ENCODE data around the gene SH2D3C.

DNA sequence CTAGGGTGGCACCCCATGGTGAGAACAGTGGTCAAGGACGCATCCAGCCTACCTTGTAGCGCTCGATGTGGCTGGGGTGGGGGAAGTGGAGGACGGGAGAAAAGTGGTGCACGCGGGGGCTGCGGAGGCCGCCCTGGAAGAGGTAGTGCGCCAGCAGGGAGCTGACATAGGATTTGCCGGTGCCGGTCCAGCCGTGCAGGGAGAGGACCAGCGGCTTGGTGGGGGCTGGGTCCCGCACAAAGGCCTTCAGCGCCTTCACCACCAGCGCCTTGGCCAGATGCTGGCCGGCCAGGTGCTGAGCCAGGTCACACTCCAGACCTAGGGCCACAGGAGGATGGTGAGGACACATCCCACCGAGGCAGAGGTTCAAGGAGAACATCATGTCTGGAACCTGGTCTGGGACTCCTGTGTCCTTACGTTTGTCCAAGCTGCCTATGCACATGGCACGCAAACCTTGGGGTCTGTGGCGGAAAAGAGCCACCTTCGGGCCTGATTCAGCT, 44.2 kb downstream of the SH2D3C start:
- TF ChIP-seq CTCF (tag by site-specific recombination; IDR thresholded peaks at IDR 0.05) (no peak; the same call in 1 of the 2 replicates), TCF7L2 (IDR thresholded peaks at IDR 0.05; ENCODE audit: borderline replicate concordance, low read depth, low read length) (no peak), ATF2 (tag by site-specific recombination; IDR thresholded peaks at IDR 0.05; ENCODE audit: low read depth) (no peak), GLI4 (tag by site-specific recombination; IDR thresholded peaks at IDR 0.05) (no peak), MYNN (tag by site-specific recombination; IDR thresholded peaks at IDR 0.05; ENCODE audit: borderline replicate concordance) (no peak), YY1 (tag by site-specific recombination; IDR thresholded peaks at IDR 0.05) (no peak), ZNF76 (tag by site-specific recombination; IDR thresholded peaks at IDR 0.05; ENCODE audit: borderline replicate concordance, low read depth) (no peak), ZBTB20 (tag by site-specific recombination; IDR thresholded peaks at IDR 0.05) (no peak), SALL2 (tag by site-specific recombination; IDR thresholded peaks at IDR 0.05; ENCODE audit: borderline replicate concordance) (no peak), ZSCAN30 (tag by site-specific recombination; IDR thresholded peaks at IDR 0.05) (no peak)
- TF ChIP-seq, protein P1, sequence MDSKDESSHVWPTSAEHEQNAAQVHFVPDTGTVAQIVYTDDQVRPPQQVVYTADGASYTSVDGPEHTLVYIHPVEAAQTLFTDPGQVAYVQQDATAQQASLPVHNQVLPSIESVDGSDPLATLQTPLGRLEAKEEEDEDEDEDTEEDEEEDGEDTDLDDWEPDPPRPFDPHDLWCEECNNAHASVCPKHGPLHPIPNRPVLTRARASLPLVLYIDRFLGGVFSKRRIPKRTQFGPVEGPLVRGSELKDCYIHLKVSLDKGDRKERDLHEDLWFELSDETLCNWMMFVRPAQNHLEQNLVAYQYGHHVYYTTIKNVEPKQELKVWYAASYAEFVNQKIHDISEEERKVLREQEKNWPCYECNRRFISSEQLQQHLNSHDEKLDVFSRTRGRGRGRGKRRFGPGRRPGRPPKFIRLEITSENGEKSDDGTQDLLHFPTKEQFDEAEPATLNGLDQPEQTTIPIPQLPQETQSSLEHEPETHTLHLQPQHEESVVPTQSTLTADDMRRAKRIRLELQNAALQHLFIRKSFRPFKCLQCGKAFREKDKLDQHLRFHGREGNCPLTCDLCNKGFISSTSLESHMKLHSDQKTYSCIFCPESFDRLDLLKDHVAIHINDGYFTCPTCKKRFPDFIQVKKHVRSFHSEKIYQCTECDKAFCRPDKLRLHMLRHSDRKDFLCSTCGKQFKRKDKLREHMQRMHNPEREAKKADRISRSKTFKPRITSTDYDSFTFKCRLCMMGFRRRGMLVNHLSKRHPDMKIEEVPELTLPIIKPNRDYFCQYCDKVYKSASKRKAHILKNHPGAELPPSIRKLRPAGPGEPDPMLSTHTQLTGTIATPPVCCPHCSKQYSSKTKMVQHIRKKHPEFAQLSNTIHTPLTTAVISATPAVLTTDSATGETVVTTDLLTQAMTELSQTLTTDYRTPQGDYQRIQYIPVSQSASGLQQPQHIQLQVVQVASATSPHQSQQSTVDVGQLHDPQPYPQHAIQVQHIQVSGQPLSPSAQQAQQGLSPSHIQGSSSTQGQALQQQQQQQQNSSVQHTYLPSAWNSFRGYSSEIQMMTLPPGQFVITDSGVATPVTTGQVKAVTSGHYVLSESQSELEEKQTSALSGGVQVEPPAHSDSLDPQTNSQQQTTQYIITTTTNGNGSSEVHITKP (tag by site-specific recombination; IDR thresholded peaks at IDR 0.05) = no peak

All from HEK293 (cell line).